HG02870 (cell line): ENCODE data around the gene ZRANB3.
A peak's percentile ranks its signal among the peaks of the same experiment; 100 is the strongest.
"Not testable (repeated sequence)": the region's sequence is repeated elsewhere in the genome, so short reads cannot be mapped to it uniquely, and the experiment has no call there.

Experiments
- ATAC-seq: cut with Tn5 transposase; IDR thresholded peaks from one replicate; pipeline ENCODE4 v1.9.1; 2021; ENCODE audit warnings: mild to moderate bottlenecking, moderate library complexity; ENCODE audit not compliant: unreplicated experiment

The ZRANB3 gene

GRCh38 chr2:135337071-135337470 is 193.9 kb downstream of the ZRANB3 start:
- ATAC-seq: no peak

GRCh38 chr2:135335256-135335655 is 195.8 kb downstream of the ZRANB3 start:
- ATAC-seq: no peak

- no peak for ATAC-seq
Measured at GRCh38 chr2:135327146-135327545, 203.9 kb downstream of the ZRANB3 start.

DNA sequence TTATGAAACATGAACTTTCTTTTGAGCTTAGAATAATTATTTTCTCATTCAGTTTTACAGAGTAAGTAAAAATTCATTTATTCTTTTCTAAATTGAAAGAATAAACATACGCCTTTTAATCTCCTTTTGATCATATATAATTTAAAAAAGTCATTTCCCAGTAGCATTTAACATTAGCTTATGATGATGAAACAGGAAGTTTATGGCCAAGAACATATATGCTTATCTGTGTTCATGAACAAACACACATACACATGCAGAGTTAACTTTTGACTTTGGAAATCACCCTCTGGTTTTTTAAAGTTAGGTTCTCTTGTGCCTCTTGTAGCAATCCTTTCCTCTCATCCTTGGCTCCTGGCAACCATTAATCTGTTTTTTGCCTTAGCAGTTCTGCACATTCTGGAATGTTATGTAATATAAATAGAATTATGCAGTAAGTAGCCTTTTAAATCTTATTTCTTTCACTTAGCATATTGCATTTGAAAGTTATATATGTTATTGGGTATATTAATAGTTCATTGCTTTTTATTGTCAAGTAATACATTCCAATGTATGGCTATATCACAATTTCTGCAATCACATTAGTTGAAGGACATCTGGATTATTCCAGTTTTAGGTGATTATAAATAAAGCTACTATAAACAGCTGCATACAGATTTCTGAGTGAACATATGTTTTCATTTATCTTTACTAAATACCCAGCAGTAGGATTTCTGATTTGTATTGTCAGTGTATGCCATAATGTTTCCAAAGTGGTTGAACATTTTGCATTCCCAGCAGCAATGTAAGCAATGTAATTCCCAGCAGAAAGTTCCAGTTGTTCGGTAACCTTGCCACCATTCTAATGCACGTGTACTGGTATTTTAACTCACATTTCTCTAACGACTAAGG is 210.3 kb downstream of the ZRANB3 start:
- no peak for ATAC-seq

- no peak for ATAC-seq
Measured at GRCh38 chr2:135318808-135319207, 212.2 kb downstream of the ZRANB3 start.

- no peak for ATAC-seq
Measured at GRCh38 chr2:135317375-135317774, 213.6 kb downstream of the ZRANB3 start.

DNA sequence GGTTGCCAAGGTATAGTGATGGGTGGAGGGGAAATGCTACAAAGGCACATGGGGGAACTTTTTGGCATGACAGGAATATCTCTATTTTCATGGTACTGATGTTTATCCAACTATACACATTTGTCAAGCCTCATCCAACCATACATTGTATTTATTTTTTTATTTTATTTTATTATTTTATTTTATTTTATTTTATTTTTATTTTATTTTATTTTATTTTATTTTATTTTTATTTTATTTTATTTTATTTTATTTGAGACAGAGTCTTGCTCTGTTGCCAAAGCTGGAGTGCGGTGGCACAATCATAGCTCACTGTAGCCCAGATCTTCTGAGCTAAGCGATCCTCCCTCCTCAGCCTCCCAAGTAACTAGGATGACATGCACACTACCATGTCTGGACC is 219.1 kb downstream of the ZRANB3 start:
- no peak for ATAC-seq

DNA sequence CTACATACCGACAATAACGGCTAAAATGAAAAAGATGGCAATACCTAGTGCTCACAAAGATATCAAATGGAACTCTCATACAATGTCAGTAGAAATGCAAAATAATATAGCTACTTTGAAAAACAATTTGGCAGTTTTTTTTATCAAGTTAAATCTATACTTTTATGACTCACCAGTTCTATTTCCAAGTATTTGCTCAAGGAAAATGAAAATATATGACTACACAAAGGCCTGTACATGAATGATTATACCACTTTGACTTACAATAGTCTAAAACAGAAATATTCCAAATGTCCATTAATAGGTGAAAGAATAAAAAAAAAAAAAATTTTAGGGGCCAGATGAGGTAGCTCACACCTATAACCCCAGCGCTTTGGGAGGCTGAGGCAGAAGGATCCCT is 219.8 kb downstream of the ZRANB3 start:
- no peak for ATAC-seq

- no peak for ATAC-seq
Measured at GRCh38 chr2:135304694-135305093, 226.3 kb downstream of the ZRANB3 start.

GRCh38 chr2:135299658-135300244 is 231.3 kb downstream of the ZRANB3 start:
- peak; percentile 97 for ATAC-seq

GRCh38 chr2:135299165-135299564 is 231.9 kb downstream of the ZRANB3 start:
- ATAC-seq: no peak

- not testable (repeated sequence) for ATAC-seq
Measured at GRCh38 chr2:135287121-135287520, 243.9 kb downstream of the ZRANB3 start.

GRCh38 chr2:135285391-135285790 is 245.6 kb downstream of the ZRANB3 start:
- ATAC-seq: no peak

- no peak for ATAC-seq
Measured at GRCh38 chr2:135281379-135281778, 249.6 kb downstream of the ZRANB3 start.

DNA sequence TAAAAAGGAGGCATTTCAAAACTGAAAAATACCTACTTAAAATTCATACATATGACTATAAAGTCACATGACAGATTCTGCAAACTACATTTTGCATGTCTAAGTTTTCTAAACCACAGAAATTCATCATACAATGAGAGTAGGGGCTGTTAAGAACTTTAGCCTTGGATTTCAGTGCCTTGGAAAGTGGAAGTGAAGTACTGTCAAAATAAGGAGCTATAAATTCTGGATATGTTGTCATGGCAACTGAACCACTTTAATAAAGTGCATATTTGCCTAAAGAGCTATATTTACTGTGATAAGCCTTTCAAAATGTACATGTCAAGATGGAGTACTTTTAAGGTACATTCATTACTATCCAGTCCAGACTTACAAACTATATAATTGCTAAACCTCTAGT is 251.8 kb downstream of the ZRANB3 start:
- no peak for ATAC-seq

- ATAC-seq: no peak
Measured at GRCh38 chr2:135276525-135276924, 254.5 kb downstream of the ZRANB3 start.

DNA sequence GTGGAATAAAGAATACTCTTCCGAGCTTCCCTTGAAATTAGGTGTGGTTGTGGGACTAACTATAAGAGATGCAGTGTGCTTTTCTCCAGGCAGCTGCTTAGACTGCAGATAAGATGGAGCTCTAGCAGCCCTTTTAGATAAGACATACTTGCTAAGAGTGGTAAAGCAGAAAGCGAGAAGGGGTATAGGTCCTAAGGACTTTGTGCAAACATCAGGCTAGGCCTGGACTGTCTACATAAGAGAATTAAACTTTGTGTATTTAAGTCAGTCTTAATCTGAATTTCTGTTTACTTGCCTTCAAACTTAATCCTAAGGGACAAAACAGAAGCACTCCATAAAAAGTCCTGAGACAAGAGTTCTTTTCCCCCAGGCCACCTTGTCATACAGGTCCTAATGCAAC is 260.0 kb downstream of the ZRANB3 start:
- no peak for ATAC-seq

- ATAC-seq: no peak
Measured at GRCh38 chr2:135265960-135266490, 265.0 kb downstream of the ZRANB3 start.

DNA sequence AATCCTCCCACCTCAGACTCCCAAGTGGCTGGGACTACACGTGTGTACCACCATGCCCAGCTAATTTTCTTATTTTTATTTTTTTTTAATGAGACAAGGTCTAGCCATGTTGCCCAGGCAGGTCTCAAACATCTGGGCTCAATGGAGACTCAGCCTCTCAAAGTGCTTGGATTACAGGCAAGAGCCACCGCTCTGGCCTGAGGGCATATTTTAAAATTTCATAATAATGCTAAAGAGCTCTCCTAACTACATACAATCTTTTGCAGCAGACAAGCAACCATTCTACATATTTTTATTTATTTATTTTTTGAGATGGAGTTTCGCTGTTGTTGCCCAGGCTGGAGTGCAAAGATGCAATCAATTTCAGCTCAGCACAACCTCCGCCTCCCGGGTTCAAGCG is 271.9 kb downstream of the ZRANB3 start:
- no peak for ATAC-seq

DNA sequence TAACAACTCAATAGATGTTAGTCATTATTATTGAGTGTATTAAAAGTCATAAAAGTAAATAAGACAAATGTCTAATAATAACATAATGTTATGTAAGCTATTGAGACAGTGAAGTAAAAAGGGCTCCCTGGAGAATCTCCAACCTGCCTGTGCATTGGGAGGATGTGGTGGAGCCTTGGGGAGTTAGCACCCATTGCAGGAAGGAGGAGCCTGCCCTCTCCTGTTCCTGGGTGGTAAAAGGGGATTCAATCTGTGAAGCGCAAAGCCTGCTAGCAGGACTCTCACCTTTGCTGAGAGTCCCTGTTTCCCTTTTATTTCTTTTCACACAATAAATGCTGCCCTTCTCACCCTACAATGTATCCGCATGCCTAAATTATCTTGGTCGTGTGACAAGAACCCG is 272.8 kb downstream of the ZRANB3 start:
- no peak for ATAC-seq

DNA sequence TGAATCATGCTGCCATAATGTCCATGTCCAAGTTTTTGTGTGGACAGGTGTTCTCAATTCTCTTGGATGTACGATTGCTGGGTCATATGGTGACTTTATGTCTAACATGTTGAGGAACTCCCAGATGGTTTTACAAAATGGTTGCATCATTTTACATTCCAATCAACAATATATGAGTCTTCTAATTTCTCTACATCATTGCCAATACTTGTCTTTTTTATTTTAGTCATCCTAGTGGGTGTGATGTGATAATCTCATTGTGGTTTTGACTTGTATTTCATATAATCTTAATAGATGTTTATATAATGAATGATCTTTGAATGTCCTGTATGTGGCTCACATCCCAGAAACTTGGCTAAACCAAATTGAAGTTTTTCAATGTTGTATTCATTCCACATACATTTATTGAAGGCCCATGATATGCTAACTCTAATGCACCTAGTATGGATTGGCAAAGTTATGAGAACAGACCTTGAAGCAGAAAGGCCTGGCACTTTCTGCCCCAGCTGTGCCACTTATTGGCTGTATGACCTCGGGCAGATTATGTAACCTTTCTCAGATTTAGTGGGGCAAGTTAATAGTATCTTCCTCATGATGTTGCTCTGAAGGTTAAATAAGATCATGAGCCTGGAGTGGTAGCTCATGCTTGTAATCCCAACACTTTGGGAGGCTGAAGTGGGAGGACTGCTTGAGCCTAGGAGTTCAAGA is 273.5 kb downstream of the ZRANB3 start:
- ATAC-seq: no peak
